ENCODE results near the gene GARIN5B.
A peak's percentile ranks its signal among the peaks of the same experiment; 100 is the strongest.

The GARIN5B gene

GRCh38 chr19:55322204-55322885, 40.7 kb downstream of the GARIN5B start:
- DNase-seq (ENCODE audit: low spot score): no peak

- DNase-seq (ENCODE audit: low spot score): no peak
These were observed 41.5 kb downstream of the GARIN5B start for GRCh38 chr19:55321466-55322137.

- no peak for DNase-seq (ENCODE audit: low spot score)
These were observed 42.1 kb downstream of the GARIN5B start for GRCh38 chr19:55320844-55321419.

- DNase-seq (ENCODE audit: low spot score): peak; percentile 80
These were observed 43.3 kb downstream of the GARIN5B start for GRCh38 chr19:55319785-55320184.

DNA sequence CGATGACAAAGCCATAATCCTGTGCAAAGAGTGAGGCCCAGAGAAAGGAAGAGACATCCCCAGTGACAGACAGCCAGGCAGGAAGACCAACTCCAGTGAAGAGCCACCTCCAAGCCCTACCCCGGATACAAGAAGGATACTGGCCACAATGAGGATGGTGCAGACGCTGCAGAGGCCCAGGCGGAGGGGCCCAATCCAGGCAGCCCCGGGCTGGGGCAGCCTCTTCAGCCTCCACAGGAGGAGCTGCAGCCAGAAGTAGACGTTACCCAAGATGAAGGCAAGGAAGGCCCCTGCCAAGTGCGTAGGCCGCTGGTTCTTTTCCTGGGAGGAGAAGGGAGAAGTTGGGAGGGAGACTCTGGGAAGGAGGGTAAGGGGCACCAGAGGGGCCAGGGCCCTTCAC, 46.4 kb downstream of the GARIN5B start:
- DNase-seq (ENCODE audit: low spot score): no peak

GRCh38 chr19:55315956-55316525, 47.0 kb downstream of the GARIN5B start:
- DNase-seq (ENCODE audit: low spot score): no peak

- DNase-seq (ENCODE audit: low spot score): no peak
These were observed 48.7 kb downstream of the GARIN5B start for GRCh38 chr19:55314396-55314795.

DNA sequence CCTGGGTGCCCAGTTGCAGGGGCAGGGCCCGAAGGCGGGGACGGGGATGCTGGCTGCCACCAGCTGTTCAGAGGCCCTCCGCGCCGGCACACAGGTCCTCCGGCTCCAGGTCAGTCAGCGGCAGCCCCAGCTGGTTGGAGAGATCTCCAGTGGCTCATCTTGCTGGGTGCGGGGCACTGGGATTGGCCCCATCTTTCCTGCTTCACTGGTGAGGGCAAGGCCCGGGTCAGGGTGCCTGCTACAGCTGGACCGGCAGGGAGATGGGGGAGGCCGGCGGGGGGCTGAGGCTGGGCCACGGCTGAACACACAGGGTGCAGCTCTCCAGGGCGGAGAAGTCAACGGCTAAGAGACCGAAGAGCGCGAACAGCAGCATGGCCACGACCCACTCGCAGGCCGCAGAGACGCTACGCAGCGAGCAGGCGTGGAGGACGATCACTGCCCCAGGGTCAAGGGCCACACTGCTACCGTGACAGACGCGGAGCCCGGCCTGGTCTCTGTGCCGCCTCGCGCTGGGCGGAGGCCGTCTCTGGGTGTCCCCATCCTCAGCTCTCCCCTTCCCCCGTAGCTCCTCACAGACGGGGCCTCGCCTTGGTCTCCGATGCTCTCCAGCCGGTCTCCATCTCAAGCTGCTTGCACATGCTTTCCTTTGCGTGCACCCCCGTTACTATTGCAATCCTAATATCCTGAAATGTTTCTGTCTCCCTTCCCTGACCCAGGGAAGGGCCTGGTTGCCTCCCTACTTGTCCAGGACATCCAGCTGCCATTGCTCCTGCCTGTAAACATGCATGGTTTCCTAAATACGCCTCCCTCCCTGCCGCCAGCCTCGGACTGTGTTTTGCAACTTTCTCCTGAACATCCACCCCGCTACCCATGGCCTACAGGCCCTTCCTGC, 50.2 kb downstream of the GARIN5B start:
- peak; percentile 34 for DNase-seq (ENCODE audit: low spot score)

- DNase-seq (ENCODE audit: low spot score): no peak
These were observed 51.3 kb downstream of the GARIN5B start for GRCh38 chr19:55311797-55312196.

DNA sequence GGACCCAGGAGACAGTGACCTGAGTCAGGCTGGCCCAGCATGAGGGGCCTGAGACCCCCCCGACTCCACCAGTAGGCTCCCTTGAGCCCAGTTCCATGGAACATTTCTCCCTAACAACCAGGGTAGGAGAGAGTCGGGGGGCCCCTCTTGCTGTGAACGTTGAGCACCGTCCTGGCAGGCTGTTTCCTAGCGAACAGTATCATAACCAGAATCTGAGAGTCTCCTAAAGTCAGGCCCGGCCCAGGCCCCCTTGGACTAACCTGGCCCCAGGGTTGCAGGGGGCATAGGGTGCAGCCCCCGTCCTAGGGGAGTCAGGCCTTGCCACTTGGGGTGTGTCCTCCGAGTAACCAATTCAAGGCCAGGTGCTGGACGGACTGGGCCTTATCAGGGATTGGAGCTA, 51.7 kb downstream of the GARIN5B start:
- DNase-seq (ENCODE audit: low spot score): no peak

DNA sequence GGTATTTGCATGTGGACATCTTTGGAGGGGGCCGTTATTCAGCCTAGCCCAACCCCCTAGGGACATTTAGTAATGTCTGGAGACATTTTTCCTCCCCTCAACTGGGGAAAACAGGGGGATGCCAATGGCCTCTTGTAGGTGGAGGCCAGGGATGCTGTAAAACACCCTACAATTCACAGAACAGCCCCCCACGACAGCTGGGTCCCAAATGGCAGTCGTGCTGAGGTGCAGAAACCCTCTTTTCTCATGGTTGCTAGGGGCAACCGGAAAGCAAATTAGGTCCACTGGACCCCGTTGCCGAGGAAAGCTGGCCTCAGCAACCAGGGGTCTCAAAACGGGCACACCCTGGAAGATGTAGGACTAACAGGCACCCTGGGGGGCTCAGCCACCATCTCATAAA, 52.6 kb downstream of the GARIN5B start:
- DNase-seq (ENCODE audit: low spot score): no peak

DNA sequence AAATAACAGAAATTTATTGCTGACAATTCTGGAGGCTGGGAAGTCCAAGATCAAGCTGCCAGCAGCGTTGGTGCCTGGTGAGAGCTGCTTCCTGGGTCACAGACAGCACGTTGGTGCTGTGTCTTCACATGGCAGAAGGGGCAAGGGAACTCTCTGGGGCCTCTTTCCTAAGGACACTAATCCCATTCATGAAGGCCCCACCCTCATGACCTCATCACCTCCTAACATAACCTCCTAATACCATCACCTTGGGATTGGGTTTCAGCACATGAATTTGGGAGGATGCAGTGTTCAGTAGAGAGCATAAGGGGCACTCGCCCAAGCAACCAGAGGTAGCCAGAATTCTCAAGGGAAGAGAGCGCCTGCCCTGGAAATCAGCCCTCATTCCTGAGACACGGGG, 53.6 kb downstream of the GARIN5B start:
- no peak for DNase-seq (ENCODE audit: low spot score)

DNA sequence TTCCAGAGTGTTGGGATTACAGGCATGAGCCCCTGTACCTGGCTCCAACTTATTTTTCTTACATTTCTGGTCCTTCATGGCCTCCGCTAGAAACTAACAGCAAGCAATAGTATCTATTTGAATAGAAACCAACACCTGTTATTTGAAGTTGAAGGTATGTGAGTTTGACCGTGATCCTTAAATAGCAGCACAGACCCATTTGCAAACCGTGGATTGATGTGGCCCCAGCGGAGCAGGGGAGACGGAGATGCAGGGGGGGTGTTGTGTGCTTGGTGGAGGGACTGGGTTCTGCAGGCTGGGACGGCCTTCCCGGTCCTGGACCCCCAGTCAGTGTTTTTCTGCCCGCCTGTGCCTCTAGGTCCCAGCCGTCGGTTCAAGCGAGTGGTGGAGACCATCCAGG, 54.8 kb downstream of the GARIN5B start:
- DNase-seq (ENCODE audit: low spot score): no peak

GRCh38 chr19:55306712-55307111, 56.3 kb downstream of the GARIN5B start:
- no peak for DNase-seq (ENCODE audit: low spot score)

DNA sequence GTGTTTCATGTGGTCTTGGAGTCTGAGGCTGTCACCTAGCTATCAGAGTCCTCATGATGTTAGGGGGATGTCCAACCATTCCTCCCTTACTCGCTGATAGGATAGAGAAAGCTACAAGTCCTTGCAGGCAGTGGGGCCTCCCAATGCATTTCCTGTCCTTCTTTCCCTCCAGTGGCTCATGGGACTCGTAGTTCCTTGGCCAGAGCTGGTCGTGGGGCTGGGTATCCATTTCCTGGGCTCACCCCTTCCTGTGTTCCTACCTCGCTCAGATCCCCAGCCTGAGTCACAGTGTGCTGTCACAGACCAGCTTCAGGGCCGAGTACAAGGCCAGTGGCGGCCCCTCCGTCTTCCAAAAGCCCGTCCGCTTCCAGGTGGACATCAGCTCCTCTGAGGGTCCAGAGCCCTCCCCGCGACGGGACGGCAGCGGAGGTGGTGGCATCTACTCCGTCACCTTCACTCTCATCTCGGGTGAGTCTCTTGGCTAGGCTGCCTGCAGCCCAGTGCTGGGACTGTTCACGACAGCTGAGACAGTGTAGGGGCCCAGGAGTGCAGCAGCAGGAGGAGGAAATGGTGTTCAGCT, 57.0 kb downstream of the GARIN5B start:
- no peak for DNase-seq (ENCODE audit: low spot score)

DNA sequence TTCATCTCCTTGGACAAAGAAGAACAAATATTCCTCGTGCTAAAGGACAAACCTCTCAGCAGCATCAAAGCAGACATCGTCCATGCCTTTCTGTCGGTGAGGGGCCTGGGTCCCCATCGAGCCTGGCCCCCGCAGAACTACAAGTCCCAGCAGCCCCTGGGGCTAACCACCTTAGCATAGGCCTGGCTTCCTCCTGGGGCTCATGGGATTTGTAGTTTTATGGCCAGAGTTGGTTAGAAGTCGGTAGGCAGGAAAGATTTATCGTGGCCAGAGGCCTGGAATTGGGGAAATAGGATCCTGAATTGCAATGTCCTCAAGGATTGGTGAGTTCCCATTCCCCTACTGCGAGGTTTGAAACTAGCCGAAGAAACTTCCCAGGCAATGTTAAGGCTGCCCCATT, 57.6 kb downstream of the GARIN5B start:
- peak; percentile 81 for DNase-seq (ENCODE audit: low spot score)

- DNase-seq (ENCODE audit: low spot score): no peak
These were observed 58.1 kb downstream of the GARIN5B start for GRCh38 chr19:55304980-55305379.
